MM.1S (cell line): Measurements from ENCODE around the gene BBS5.
"Not testable (repeated sequence)": the region's sequence is repeated elsewhere in the genome, so short reads cannot be mapped to it uniquely, and the experiment has no call there.

Source experiments
- DNase-seq: peaks from one replicate; pipeline ENCODE4 v3.0.0-alpha.2; 2015
- H2AFZ ChIP-seq: fragments of 300-600 bp; sonication (generic); 2 replicates; pipeline ENCODE4 v1.6.0; 2016; ENCODE audit warnings: antibody characterized with exemption, low read length
- H3F3A ChIP-seq: fragments of 300-600 bp; sonication (generic); 2 replicates; pipeline ENCODE4 v1.6.1; 2016; ENCODE audit warnings: mild to moderate bottlenecking, antibody characterized with exemption, low read length, moderate library complexity, mixed read lengths; ENCODE audit not compliant: insufficient read depth
- H3K27ac ChIP-seq: fragments of 300-600 bp; sonication (generic); 2 replicates; pipeline ENCODE4 v1.5.1; 2016; ENCODE audit warnings: mild to moderate bottlenecking, low read length
- H3K27me3 ChIP-seq: fragments of 300-600 bp; sonication (generic); replicated peaks from 2 replicates; pipeline ENCODE4 v1.6.0; 2016; ENCODE audit warnings: low read length; ENCODE audit not compliant: insufficient read depth
- H3K36me3 ChIP-seq: fragments of 300-600 bp; sonication (generic); replicated peaks from 2 replicates; pipeline ENCODE4 v1.6.1; 2016; ENCODE audit warnings: mild to moderate bottlenecking, low read length, mixed read lengths; ENCODE audit not compliant: insufficient read depth
- H3K4me1 ChIP-seq: fragments of 300-600 bp; sonication (generic); 2 replicates; pipeline ENCODE4 v1.6.1; 2016; ENCODE audit warnings: low read length, mixed read lengths
- H3K4me2 ChIP-seq: fragments of 300-600 bp; sonication (generic); 2 replicates; pipeline ENCODE4 v1.6.0; 2016; ENCODE audit warnings: low read depth, low read length
- H3K4me3 ChIP-seq: fragments of 300-600 bp; sonication (generic); 2 replicates; pipeline ENCODE4 v1.5.1; 2016; ENCODE audit warnings: low read length, mixed read lengths
- H3K79me2 ChIP-seq: fragments of 300-600 bp; sonication (generic); 2 replicates; pipeline ENCODE4 v1.6.1; 2016; ENCODE audit warnings: mixed run types, low read length, mixed read lengths
- H3K9ac ChIP-seq: fragments of 300-600 bp; sonication (generic); 2 replicates; pipeline ENCODE4 v1.6.1; 2016; ENCODE audit warnings: low read length, mixed read lengths
- H3K9me2 ChIP-seq: fragments of 300-600 bp; sonication (generic); replicated peaks from 2 replicates; pipeline ENCODE4 v1.6.1; 2016; ENCODE audit warnings: mild to moderate bottlenecking, low read length, mixed read lengths; ENCODE audit not compliant: insufficient read depth
- H3K9me3 ChIP-seq: fragments of 300-600 bp; sonication (generic); replicated peaks from 2 replicates; pipeline ENCODE4 v1.6.1; 2016; ENCODE audit warnings: mild to moderate bottlenecking, low read length, mixed read lengths; ENCODE audit not compliant: insufficient read depth
- H4K20me1 ChIP-seq: fragments of 300-600 bp; sonication (generic); 2 replicates; pipeline ENCODE4 v1.6.1; 2016; ENCODE audit warnings: mild to moderate bottlenecking, low read length, moderate library complexity, mixed read lengths; ENCODE audit not compliant: insufficient read depth
- CTCF ChIP-seq: fragments of 300-600 bp; sonication (generic); IDR thresholded peaks from 2 replicates; pipeline ENCODE4 v1.5.1; 2016; ENCODE audit warnings: antibody characterized with exemption, low read length, mixed read lengths
- EZH2 ChIP-seq: fragments of 300-600 bp; sonication (generic); optimal IDR thresholded peaks from 2 replicates; pipeline ENCODE3; 2017; ENCODE audit warnings: low read depth, mild to moderate bottlenecking, antibody characterized with exemption, low read length, mixed read lengths
- EZH2phosphoT487 ChIP-seq: fragments of 300-600 bp; sonication (generic); IDR thresholded peaks from 2 replicates; pipeline ENCODE4 v1.6.1; 2018; ENCODE audit warnings: antibody characterized with exemption, low read length

The BBS5 gene

DNA sequence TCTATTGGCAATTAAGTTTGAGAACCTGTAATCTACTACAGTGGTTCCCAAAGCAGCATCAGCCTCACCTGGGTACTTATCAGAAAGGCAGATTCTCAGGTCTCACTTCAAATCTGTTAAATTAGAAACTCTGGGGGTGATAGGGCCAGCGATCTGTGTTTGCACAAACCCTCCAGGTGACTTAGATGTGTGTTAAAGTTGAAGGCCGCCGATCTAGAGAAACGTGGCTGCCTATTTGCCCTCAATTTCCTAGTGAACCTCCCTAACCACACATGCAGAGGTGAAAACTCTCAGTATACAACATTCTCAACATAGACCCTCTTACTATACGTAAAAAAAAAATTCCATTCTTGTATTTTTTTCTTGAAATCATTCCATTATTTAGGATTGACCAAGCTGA lies 44.4 kb downstream of the BBS5 start:
- no peaks in the 10 kb centered on the region for H3K79me2 ChIP-seq
- no peaks in the 10 kb centered on the region for H3K27me3 ChIP-seq
- no peaks in the 10 kb centered on the region for H3K4me1 ChIP-seq
- H3K9ac ChIP-seq, result no peak overlapping the region
- H3F3A ChIP-seq, result no peaks in the 10 kb centered on the region
- no peaks in the 10 kb centered on the region for H4K20me1 ChIP-seq
- H3K27ac ChIP-seq, result no peak overlapping the region
- no peaks in the 10 kb centered on the region for H3K9me2 ChIP-seq
- H3K4me3 ChIP-seq, result no peak overlapping the region
- no peak overlapping the region for H2AFZ ChIP-seq
- TF ChIP-seq CTCF (no peak), EZH2 (no peak), EZH2phosphoT487 (no peak)
- H3K9me3 ChIP-seq, result no peaks in the 10 kb centered on the region
- DNase-seq, result no peak
- no peaks in the 10 kb centered on the region for H3K36me3 ChIP-seq
- H3K4me2 ChIP-seq, result no peak overlapping the region

DNA sequence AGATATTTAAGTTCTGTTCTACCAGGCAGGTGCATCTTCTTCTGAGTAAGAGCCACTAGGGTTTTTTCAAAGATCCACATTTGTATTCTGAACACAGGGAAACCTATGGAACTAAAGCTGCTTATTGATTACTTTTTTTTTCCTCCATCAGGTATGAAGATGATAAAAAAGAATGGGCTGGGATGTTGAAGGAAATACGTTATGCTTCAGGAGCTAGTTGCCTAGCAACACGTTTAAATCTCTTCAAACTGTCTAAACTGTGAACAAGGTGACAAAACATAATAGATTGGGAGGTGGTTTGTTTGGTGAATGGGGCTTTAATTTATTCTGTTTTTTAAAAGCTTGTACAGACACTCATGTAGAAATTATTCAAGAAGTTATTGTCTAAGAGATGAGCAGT lies 46.1 kb downstream of the BBS5 start:
- no peaks in the 10 kb centered on the region for H3K4me1 ChIP-seq
- no peaks in the 10 kb centered on the region for H3K9me3 ChIP-seq
- TF ChIP-seq CTCF (no peak), EZH2 (no peak), EZH2phosphoT487 (no peak)
- H3K79me2 ChIP-seq, result no peaks in the 10 kb centered on the region
- H3K4me2 ChIP-seq, result no peak overlapping the region
- no peak overlapping the region for H3K9ac ChIP-seq
- no peak for DNase-seq
- no peak overlapping the region for H3K27ac ChIP-seq
- H3K9me2 ChIP-seq, result no peaks in the 10 kb centered on the region
- no peak overlapping the region for H2AFZ ChIP-seq
- no peak overlapping the region for H3K4me3 ChIP-seq
- no peaks in the 10 kb centered on the region for H3K36me3 ChIP-seq
- H3K27me3 ChIP-seq, result no peaks in the 10 kb centered on the region
- H4K20me1 ChIP-seq, result no peaks in the 10 kb centered on the region
- H3F3A ChIP-seq, result no peaks in the 10 kb centered on the region

DNA sequence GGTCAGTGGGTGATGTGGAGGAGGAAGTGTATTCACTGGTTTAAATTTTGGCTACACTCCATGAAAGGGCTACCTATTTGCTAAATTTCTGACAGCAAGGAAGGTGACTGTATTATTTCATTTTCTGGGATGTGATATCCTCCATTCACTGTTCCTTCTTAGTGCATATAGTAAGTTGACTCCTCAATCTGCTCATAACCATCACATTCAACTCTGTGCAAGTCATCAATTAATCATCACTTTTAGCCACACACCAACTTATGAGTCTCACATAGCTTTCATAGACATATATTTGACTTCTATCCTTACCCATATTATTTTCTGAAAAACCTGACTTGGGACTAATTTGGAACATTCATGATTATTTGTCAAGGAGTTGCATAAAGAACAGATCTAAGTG lies 47.2 kb downstream of the BBS5 start:
- Histone ChIP-seq H3K9me3 (no peaks in the 10 kb centered on the region), H3K27me3 (no peaks in the 10 kb centered on the region), H2AFZ (no peak overlapping the region), H3K9ac (no peak overlapping the region), H3K4me3 (no peak overlapping the region), H3F3A (no peaks in the 10 kb centered on the region), H4K20me1 (no peaks in the 10 kb centered on the region), H3K79me2 (no peaks in the 10 kb centered on the region), H3K4me2 (no peak overlapping the region), H3K27ac (no peak overlapping the region), H3K4me1 (no peaks in the 10 kb centered on the region), H3K36me3 (no peaks in the 10 kb centered on the region), H3K9me2 (no peaks in the 10 kb centered on the region)
- no peak for TF ChIP-seq CTCF
- no peak for TF ChIP-seq EZH2
- no peak for TF ChIP-seq EZH2phosphoT487
- no peak for DNase-seq

DNA sequence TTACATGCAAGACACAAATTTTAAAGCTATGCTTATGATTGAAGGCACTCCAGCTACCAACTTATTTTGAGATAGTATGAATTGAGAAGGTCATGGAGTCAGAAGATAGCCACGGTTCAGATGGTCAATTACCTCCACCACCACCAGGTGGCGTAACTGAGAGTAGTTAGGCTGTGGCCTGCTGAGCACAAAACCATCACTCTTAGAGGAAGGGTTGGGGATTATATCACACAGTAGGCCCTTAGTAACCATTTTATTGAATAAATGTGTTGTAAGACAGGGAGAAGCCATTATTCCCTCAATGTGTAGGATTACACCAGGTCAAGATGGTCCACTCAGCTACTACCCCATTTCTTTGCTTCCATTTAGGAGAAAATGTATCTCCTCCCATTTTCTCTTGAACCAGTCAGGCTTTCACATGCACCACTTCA lies 49.0 kb downstream of the BBS5 start:
- Histone ChIP-seq H4K20me1 (no peaks in the 10 kb centered on the region), H3K27me3 (no peaks in the 10 kb centered on the region), H3K4me2 (no peak overlapping the region), H3K4me1 (no peaks in the 10 kb centered on the region), H3K27ac (no peak overlapping the region), H3F3A (no peaks in the 10 kb centered on the region), H3K36me3 (no peaks in the 10 kb centered on the region), H3K79me2 (no peaks in the 10 kb centered on the region), H3K9me3 (no peaks in the 10 kb centered on the region), H3K4me3 (no peak overlapping the region), H3K9me2 (no peaks in the 10 kb centered on the region), H3K9ac (no peak overlapping the region), H2AFZ (no peak overlapping the region)
- DNase-seq, result peak; percentile 72
- peak; percentile 89 for TF ChIP-seq CTCF
- TF ChIP-seq EZH2, result no peak
- no peak for TF ChIP-seq EZH2phosphoT487

GRCh38 chr2:169539460-169539859 lies 60.2 kb downstream of the BBS5 start:
- H3K9ac ChIP-seq, H3K9me3 ChIP-seq, H4K20me1 ChIP-seq, H3K27ac ChIP-seq, H3K4me1 ChIP-seq, H3K79me2 ChIP-seq, H3K4me2 ChIP-seq, DNase-seq, H3K27me3 ChIP-seq, H3K4me3 ChIP-seq, H2AFZ ChIP-seq, H3K9me2 ChIP-seq, H3K36me3 ChIP-seq, H3F3A ChIP-seq: not testable (repeated sequence)
